Fibroblast of skin of right quadriceps (primary cell): ENCODE data around the gene EHD3.

Experiments used
- DNase-seq: peaks from one replicate; pipeline ENCODE4 v3.0.0-alpha.2; 2013

The EHD3 gene

GRCh38 chr2:31294196-31294595 lies 60.2 kb downstream of the EHD3 start:
- DNase-seq: no peak

- peak; percentile 63 for DNase-seq
These were observed 62.8 kb downstream of the EHD3 start for GRCh38 chr2:31296641-31297287.

DNA sequence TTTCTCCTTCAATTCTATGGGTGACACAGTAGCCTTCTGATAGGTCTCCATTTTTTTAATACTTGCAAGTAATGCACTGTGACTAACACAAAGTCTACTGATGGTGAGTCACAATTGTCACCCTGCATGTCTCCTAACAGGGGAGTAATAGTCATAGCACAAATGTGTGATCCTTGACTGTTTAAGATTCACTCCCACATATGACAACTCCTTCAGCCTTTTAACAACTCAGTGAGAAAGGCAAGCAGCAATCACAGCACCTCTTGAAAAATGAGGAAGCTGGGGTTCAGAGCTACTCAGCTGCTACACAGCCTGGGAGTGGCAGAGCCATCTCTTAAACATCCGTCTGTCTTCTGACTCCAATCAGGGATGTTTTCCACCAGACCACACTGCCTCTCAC lies 63.8 kb downstream of the EHD3 start:
- DNase-seq: peak; percentile 76

GRCh38 chr2:31299547-31299946 lies 65.6 kb downstream of the EHD3 start:
- DNase-seq: no peak

- no peak for DNase-seq
These were observed 66.4 kb downstream of the EHD3 start for GRCh38 chr2:31300309-31300708.

GRCh38 chr2:31302940-31303563 lies 69.1 kb downstream of the EHD3 start:
- DNase-seq: no peak

- DNase-seq: no peak
These were observed 70.9 kb downstream of the EHD3 start for GRCh38 chr2:31304816-31305215.

GRCh38 chr2:31312898-31313297 lies 78.9 kb downstream of the EHD3 start:
- peak; percentile 77 for DNase-seq

DNA sequence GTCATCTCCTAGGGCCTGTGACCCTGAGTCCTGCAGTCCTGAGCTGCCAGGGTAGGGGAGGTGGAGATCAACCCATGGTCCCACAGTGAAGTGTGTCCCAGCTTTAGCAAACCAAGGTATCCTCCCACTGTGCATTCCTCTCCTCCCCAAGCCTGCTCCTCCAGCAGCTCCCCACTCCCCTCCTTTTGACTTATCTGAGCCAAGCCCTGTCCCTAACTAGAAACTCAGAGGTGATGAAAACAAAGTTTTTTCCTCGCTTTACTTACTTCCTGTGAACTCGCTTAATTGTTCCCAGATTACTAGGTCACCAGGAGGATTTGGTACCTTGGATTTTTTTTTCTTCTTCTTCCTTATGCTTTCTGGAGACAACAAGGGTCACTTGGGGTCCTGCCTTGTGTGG lies 80.8 kb downstream of the EHD3 start:
- peak; percentile 72 for DNase-seq

GRCh38 chr2:31317396-31317795 lies 83.4 kb downstream of the EHD3 start:
- no peak for DNase-seq

DNA sequence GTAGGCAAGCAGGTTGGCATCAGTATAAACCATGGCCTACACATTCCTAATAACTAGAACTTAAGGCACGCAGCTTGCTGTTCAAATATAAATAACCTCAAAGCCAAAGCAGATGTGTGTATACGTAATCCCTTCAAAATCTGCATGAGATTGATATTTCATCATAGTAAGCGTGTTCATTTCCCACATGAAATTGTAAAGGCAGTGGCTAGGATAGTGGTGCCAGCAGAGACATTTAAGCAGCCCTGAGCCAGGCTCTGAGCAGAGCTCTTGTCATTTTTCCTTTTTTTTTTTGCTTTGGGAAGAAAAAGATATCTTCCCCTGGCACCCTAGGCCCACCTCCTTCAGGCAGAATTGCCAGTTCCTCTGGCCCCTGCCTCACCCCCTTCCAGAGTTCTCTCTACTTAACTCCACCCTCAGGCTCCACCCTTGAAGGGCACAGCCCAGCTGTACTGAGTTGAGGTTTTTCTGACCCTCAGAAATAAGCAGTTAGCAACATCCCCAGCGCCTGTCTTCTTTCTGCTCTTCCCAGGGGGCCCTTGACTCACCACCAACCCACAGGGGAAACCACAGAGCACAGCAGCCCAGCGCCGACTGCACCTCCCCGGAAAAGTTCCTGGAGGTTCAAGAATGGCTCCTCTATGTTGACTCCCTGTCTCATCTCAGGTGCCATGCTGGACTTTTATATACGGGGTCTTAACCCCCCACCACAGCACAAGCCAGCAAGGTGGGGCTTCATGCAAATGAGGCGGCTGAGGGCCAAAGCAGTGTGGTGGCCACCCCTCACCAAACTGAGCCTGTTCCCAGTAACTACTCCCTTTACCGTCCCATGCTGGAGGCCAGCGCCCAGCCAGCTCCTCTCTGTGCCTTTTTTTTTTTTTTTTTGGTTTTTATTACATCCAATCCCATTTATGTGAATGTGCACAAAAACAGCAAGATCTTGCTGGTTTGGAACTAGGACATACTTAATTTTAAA lies 84.7 kb downstream of the EHD3 start:
- DNase-seq: peak; percentile 89
